ENCODE results near the gene TNFSF12.

TNFSF12 gene

GRCh38 chr17:7572338-7572587, 23.4 kb downstream of the TNFSF12 start:
- peak overlapping the region; percentile 71 for H3K27ac ChIP-seq (ENCODE audit: low read depth, low read length)
- TF ChIP-seq CTCF (IDR thresholded peaks at IDR 0.05; ENCODE audit: insufficient read depth, low read length, poor library complexity, severe bottlenecking): no peak
- H3K79me2 ChIP-seq (ENCODE audit: insufficient read depth, low read length): peaks cover 35% of the 10 kb centered on the region
- H3K9me3 ChIP-seq (ENCODE audit: insufficient read depth, low read length): no peaks in the 10 kb centered on the region
- H2AFZ ChIP-seq (ENCODE audit: low read depth, low read length, severe bottlenecking): no peak overlapping the region
- H3K9ac ChIP-seq (ENCODE audit: low read length): peak overlapping the region; percentile 95
- peaks cover 32% of the 10 kb centered on the region for H4K20me1 ChIP-seq (ENCODE audit: low read depth, low read length)
- no peaks in the 10 kb centered on the region for H3K9me2 ChIP-seq (replicated peaks; ENCODE audit: insufficient read depth, low read length)
- H3K36me3 ChIP-seq (ENCODE audit: low read length): peaks cover 38% of the 10 kb centered on the region
- no peaks in the 10 kb centered on the region for H3K27me3 ChIP-seq (ENCODE audit: low read length)
- peak overlapping the region; percentile 97 for H3K4me2 ChIP-seq (ENCODE audit: low read depth, low read length, poor library complexity, severe bottlenecking)
- H3K4me3 ChIP-seq (ENCODE audit: insufficient read depth, low read length, poor library complexity, severe bottlenecking): peak overlapping the region; percentile 88
- peaks cover 64% of the 10 kb centered on the region for H3F3A ChIP-seq (ENCODE audit: insufficient read depth)

GRCh38 chr17:7572588-7573323, 23.9 kb downstream of the TNFSF12 start:
- Histone ChIP-seq H3K9me2 (replicated peaks; ENCODE audit: insufficient read depth, low read length) (no peaks in the 10 kb centered on the region), H3K9me3 (ENCODE audit: insufficient read depth, low read length) (no peaks in the 10 kb centered on the region), H3K9ac (ENCODE audit: low read length) (peak overlapping the region; percentile 100), H3F3A (ENCODE audit: insufficient read depth) (peaks cover 69% of the 10 kb centered on the region), H4K20me1 (ENCODE audit: low read depth, low read length) (peaks cover 32% of the 10 kb centered on the region), H3K79me2 (ENCODE audit: insufficient read depth, low read length) (peaks cover 35% of the 10 kb centered on the region), H3K4me2 (ENCODE audit: low read depth, low read length, poor library complexity, severe bottlenecking) (peak overlapping the region; percentile 71), H3K4me3 (ENCODE audit: insufficient read depth, low read length, poor library complexity, severe bottlenecking) (peak overlapping the region; percentile 100), H3K27ac (ENCODE audit: low read depth, low read length) (peak overlapping the region; percentile 94), H3K36me3 (ENCODE audit: low read length) (peaks cover 38% of the 10 kb centered on the region), H3K27me3 (ENCODE audit: low read length) (no peaks in the 10 kb centered on the region), H2AFZ (ENCODE audit: low read depth, low read length, severe bottlenecking) (no peak overlapping the region)
- TF ChIP-seq EZH2phosphoT487 (conservative IDR thresholded peaks at IDR 0.05; ENCODE audit: low read length) (no peak), CTCF (IDR thresholded peaks at IDR 0.05; ENCODE audit: insufficient read depth, low read length, poor library complexity, severe bottlenecking) (no peak)

- Histone ChIP-seq H3K9me2 (replicated peaks; ENCODE audit: insufficient read depth, low read length) (no peaks in the 10 kb centered on the region), H3K9me3 (ENCODE audit: insufficient read depth, low read length) (no peaks in the 10 kb centered on the region), H4K20me1 (ENCODE audit: low read depth, low read length) (peaks cover 32% of the 10 kb centered on the region), H3K4me3 (ENCODE audit: insufficient read depth, low read length, poor library complexity, severe bottlenecking) (peak overlapping the region; percentile 100), H3K36me3 (ENCODE audit: low read length) (peaks cover 38% of the 10 kb centered on the region), H3K4me2 (ENCODE audit: low read depth, low read length, poor library complexity, severe bottlenecking) (peak overlapping the region; percentile 71), H3K27ac (ENCODE audit: low read depth, low read length) (peak overlapping the region; percentile 94), H2AFZ (ENCODE audit: low read depth, low read length, severe bottlenecking) (no peak overlapping the region), H3K27me3 (ENCODE audit: low read length) (no peaks in the 10 kb centered on the region), H3K79me2 (ENCODE audit: insufficient read depth, low read length) (peaks cover 35% of the 10 kb centered on the region), H3F3A (ENCODE audit: insufficient read depth) (peaks cover 76% of the 10 kb centered on the region), H3K9ac (ENCODE audit: low read length) (peak overlapping the region; percentile 100)
- TF ChIP-seq CTCF (IDR thresholded peaks at IDR 0.05; ENCODE audit: insufficient read depth, low read length, poor library complexity, severe bottlenecking) (no peak), EZH2phosphoT487 (conservative IDR thresholded peaks at IDR 0.05; ENCODE audit: low read length) (no peak)
These were observed 24.6 kb downstream of the TNFSF12 start for GRCh38 chr17:7573324-7574080.

Measured in SU-DHL-6 (cell line).